Osteocyte (in vitro differentiated cells): Measurements from ENCODE around the gene SMPDL3A. TPM values are rescaled to one million over a fixed set of nuclear protein-coding genes. Genes with fewer than 3 reads are reported as not detected.

ENCODE experiments used
- DNase-seq: peaks from one replicate; pipeline ENCODE4 v3.0.0; 2021; ENCODE audit warnings: mixed read lengths; ENCODE audit not compliant: unreplicated experiment; ENCODE audit errors: extremely low spot score
- H3K27ac Mint-ChIP-seq: one replicate; pipeline ENCODE4 v1.8.0; 2021; ENCODE audit warnings: mild to moderate bottlenecking, mixed read lengths; ENCODE audit not compliant: unreplicated experiment
- H3K27me3 Mint-ChIP-seq: one replicate; pipeline ENCODE4 v1.8.0; 2021; ENCODE audit warnings: mixed read lengths; ENCODE audit not compliant: unreplicated experiment
- H3K36me3 Mint-ChIP-seq: one replicate; pipeline ENCODE4 v1.8.0; 2021; ENCODE audit warnings: mixed read lengths; ENCODE audit not compliant: unreplicated experiment
- H3K4me1 Mint-ChIP-seq: one replicate; pipeline ENCODE4 v1.8.0; 2021; ENCODE audit warnings: mixed read lengths; ENCODE audit not compliant: unreplicated experiment
- H3K4me3 Mint-ChIP-seq: one replicate; pipeline ENCODE4 v1.8.0; 2021; ENCODE audit warnings: mild to moderate bottlenecking, moderate library complexity, mixed read lengths; ENCODE audit not compliant: unreplicated experiment
- H3K9me3 Mint-ChIP-seq: one replicate; pipeline ENCODE4 v1.8.0; 2021; ENCODE audit warnings: mixed read lengths; ENCODE audit not compliant: unreplicated experiment
- total RNA-seq: library from RNA; stranded (reverse); gene quantifications from 2 replicates; pipeline ENCODE4 v1.2.1, GENCODE V29; 2021
- TF ChIP-seq, protein P1 (sequence below): fragments of 200-600 bp; sonication (generic); IDR thresholded peaks from 2 replicates; pipeline ENCODE4 v1.5.0; 2021; ENCODE audit warnings: antibody characterized with exemption, mild to moderate bottlenecking, moderate library complexity

SMPDL3A gene
- total RNA-seq, 1 donor from 2014 or later: 14.6 TPM

DNA sequence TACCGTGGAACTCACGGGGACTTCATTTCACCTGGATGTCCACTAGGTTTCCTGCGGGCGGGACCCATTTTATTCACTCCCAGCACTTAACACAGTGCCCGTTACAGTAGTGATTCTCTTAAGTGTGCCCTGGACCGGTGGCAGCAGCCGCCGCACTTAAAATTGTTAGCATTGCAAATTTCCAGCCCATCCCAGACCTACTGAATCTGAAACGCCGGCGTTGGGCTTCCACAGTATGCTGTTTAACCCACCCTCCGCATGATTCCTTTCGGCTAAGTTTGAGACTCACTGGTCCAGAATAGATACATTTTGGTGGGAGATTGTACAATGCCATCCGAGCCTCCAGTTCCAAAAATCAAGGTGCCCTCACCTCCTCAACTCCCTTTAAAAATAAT, 967 bp downstream of the SMPDL3A start:
- TF ChIP-seq, protein P1, sequence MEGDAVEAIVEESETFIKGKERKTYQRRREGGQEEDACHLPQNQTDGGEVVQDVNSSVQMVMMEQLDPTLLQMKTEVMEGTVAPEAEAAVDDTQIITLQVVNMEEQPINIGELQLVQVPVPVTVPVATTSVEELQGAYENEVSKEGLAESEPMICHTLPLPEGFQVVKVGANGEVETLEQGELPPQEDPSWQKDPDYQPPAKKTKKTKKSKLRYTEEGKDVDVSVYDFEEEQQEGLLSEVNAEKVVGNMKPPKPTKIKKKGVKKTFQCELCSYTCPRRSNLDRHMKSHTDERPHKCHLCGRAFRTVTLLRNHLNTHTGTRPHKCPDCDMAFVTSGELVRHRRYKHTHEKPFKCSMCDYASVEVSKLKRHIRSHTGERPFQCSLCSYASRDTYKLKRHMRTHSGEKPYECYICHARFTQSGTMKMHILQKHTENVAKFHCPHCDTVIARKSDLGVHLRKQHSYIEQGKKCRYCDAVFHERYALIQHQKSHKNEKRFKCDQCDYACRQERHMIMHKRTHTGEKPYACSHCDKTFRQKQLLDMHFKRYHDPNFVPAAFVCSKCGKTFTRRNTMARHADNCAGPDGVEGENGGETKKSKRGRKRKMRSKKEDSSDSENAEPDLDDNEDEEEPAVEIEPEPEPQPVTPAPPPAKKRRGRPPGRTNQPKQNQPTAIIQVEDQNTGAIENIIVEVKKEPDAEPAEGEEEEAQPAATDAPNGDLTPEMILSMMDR: no peak

DNA sequence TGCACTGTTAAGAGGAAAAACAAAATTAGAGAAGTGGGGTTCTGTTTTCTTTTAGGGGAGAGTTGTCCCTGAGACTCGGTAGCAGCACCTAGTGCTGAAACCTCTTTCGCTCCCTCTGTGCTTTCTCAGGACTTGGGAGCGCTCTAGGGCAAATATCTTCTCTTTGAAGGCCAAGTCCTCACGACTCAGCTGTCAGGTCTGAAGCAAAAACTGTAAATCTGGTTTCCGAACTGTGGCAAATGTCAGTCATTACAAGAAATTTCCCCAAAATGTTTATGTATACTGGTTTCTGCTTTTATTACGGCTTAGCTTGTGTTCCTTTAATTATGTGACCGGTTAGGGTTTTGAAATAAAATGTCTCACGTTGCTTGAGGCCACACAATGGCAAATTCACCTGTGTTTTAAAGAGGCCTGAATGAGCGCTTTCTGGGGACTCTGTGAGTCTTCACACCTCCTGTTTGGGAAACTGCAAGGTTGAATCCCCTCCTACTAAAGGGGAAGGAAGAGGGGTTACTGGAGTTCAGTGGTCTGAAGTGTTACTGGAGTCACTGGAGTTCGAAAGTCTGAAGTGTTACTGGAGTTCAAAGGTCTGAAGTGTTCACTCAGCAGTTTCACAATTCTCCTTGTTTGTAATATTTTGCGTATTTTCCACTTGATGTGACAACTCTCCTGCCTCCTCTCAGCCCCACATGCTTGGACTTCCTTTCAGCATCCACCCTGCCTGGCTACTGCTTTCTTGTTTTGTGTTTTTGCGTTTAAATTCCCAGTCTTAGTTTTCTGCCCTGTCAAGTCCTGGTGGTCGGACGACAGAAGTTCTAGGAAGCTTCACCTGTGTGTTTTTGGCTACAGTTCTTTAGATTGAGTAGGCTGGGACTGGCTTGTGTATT, 1.6 kb downstream of the SMPDL3A start:
- Mint-ChIP-seq H3K27me3 (peaks cover 19% of the 10 kb centered on the region), H3K27ac (peak overlapping the region; percentile 95), H3K9me3 (no peaks in the 10 kb centered on the region), H3K4me1 (peaks cover 27% of the 10 kb centered on the region), H3K4me3 (peak overlapping the region; percentile 88), H3K36me3 (no peaks in the 10 kb centered on the region)
- TF ChIP-seq, protein P1: no peak
- DNase-seq: no peak

More for the DNA sequence above, 967 bp downstream of the SMPDL3A start:
- H3K9me3 Mint-ChIP-seq: no peaks in the 10 kb centered on the region
- H3K4me3 Mint-ChIP-seq: peak overlapping the region; percentile 88
- H3K36me3 Mint-ChIP-seq: no peaks in the 10 kb centered on the region
- H3K27ac Mint-ChIP-seq: peak overlapping the region; percentile 95
- peaks cover 20% of the 10 kb centered on the region for H3K27me3 Mint-ChIP-seq
- DNase-seq: no peak
- peaks cover 27% of the 10 kb centered on the region for H3K4me1 Mint-ChIP-seq

DNA sequence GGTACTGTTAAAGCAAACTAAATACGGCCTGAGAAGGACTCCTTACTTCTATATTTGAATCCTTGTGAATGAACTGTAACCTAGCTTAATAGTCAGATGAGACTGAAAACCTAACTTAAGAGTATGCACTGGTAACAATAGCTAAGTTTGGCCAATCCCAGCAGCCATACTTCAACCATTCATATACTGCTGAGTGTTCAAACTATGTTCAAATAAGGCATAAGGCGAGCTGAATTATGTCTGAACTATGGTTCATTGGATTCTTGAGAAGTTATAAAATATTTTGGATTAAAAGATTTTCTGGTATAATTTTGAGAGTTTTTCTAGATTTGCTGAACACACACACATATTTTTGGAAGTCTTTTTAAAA, 2.2 kb downstream of the SMPDL3A start:
- no peak overlapping the region for H3K27ac Mint-ChIP-seq
- peaks cover 27% of the 10 kb centered on the region for H3K4me1 Mint-ChIP-seq
- DNase-seq: no peak
- TF ChIP-seq, protein P1: no peak
- peak overlapping the region; percentile 88 for H3K4me3 Mint-ChIP-seq
- peaks cover 13% of the 10 kb centered on the region for H3K27me3 Mint-ChIP-seq
- no peaks in the 10 kb centered on the region for H3K36me3 Mint-ChIP-seq
- H3K9me3 Mint-ChIP-seq: no peaks in the 10 kb centered on the region

DNA sequence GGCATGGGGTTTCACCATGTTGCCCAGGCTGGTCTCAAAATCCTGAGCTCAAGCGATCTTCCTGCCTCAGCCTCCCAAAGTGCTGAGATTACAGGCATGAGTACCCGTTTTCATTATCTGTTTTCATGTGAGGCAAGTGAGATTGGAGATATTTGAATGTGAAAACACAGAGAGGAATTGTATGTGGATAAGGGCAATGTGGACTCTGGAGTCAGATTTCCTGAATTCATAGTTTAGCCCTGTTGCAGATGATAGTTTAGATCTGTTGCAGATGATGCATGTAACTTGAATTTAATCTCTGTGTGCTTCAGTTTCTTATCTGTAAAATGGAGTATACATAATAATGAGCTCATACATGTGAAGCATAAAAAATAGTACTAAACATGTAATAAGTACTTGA, 3.7 kb downstream of the SMPDL3A start:
- Mint-ChIP-seq H3K9me3 (no peaks in the 10 kb centered on the region), H3K36me3 (peaks cover 6% of the 10 kb centered on the region), H3K4me1 (peaks cover 25% of the 10 kb centered on the region), H3K27ac (no peak overlapping the region), H3K4me3 (no peak overlapping the region), H3K27me3 (peaks cover 4% of the 10 kb centered on the region)
- TF ChIP-seq, protein P1: no peak
- DNase-seq: no peak

DNA sequence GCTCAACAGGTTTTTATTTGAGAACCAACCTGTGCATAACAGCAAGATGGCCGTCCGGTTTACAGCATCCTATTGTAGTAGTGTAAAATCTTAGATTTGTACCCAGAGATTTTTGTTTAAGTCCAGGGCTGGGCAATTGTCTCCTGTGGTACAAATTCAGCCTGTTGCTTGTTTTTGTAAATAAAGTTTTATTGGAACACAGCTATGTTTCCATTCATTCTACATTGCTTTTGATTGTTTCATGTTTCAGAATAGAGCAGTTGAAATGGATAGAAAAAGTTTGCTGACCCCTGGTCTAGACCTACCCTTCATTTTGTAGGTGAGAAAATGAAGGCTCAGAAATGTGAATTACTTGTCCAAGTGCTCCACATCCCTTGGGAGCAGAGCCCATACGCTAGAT, 8.5 kb downstream of the SMPDL3A start:
- Mint-ChIP-seq H3K27me3 (no peaks in the 10 kb centered on the region), H3K4me3 (no peak overlapping the region), H3K36me3 (peaks cover 9% of the 10 kb centered on the region), H3K9me3 (no peaks in the 10 kb centered on the region), H3K4me1 (no peaks in the 10 kb centered on the region), H3K27ac (no peak overlapping the region)
- no peak for DNase-seq
- TF ChIP-seq, protein P1: no peak
